GM12801 (cell line): ENCODE measurements around the gene LCT.

Experiments
- TF ChIP-seq, protein P1 (sequence below): IDR thresholded peaks from one replicate; pipeline ENCODE4 v1.5.1; 2011; ENCODE audit warnings: control low read depth; ENCODE audit not compliant: insufficient read length; ENCODE audit errors: extremely low read depth

The LCT gene

DNA sequence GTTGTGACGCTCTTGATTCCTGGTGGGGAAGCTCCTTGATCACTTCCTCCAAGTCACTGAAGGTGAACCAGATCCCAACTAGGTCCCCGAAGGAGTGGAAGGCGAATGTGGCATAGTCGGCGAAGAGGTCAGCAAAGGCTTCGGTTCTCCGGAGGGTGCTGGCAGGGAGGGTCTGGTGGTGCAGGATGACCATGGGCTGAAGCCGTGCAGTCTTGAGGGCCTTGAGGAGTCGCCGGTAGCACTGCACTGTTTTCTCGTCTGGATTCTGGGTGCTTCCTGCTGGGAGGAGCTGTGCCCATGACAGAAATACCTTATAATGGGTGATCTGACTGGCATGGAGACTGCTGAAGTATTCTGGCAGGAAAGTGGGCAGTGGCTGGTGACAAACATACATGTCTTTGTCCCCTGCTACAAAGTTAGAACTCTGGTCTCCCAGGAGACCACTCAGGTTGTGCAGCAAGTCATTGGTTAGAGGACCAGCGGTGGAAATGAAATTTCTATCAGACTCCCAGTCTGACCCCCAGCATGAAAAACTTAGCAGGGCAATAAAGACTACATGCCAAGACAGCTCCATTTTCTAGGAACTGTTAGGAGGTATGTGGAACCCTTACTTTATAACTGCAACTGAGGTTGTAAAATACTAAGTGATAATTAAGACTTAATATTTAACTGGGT, at the start of gene LCT:
Gene LCT, minus strand, starts transcription at position 589 of the 675 bp plus-strand sequence. Its CDS starts 15 bp downstream, at position 574.
- TF ChIP-seq, protein P1, sequence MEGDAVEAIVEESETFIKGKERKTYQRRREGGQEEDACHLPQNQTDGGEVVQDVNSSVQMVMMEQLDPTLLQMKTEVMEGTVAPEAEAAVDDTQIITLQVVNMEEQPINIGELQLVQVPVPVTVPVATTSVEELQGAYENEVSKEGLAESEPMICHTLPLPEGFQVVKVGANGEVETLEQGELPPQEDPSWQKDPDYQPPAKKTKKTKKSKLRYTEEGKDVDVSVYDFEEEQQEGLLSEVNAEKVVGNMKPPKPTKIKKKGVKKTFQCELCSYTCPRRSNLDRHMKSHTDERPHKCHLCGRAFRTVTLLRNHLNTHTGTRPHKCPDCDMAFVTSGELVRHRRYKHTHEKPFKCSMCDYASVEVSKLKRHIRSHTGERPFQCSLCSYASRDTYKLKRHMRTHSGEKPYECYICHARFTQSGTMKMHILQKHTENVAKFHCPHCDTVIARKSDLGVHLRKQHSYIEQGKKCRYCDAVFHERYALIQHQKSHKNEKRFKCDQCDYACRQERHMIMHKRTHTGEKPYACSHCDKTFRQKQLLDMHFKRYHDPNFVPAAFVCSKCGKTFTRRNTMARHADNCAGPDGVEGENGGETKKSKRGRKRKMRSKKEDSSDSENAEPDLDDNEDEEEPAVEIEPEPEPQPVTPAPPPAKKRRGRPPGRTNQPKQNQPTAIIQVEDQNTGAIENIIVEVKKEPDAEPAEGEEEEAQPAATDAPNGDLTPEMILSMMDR, result no peak

DNA sequence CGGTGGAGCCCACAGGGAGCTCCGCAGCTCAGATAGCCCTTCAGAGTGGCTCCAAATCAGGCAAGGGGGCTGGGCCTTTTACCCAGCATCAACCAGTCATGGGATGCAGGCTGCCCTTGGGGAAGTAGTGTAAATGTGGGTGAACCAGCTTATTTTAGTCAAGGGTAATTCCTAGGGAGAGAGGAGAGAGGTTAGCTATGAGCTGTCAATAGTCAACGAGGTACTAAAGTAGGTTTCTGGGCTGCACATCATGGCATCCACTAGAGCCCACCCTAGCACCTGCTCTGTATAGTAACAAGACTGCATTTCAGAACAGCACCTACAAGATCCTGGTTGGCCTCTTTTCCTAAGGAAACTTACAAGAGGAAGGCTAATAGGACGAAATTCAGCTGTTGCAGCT, 48.7 kb upstream of the LCT start:
- TF ChIP-seq, protein P1, result no peak

DNA sequence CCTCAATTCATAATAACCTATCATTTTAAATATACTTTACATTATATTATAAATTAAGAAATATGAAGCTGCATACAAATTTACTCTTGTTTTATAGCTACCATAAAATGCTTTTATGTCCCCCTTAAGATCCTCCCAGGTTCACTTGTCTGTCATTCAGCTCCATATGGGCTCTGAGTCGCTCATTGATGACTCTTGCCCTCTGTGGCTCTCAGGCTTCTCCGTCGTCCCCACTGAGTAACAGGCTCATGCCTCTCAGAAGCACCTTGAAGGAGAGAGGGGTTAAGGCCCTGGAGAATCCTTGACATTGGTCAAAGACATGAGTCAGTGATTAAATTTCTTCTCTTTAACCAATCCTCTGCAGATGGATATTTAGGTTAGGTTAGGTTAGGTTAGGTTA, 45.4 kb upstream of the LCT start:
- TF ChIP-seq, protein P1, result no peak

DNA sequence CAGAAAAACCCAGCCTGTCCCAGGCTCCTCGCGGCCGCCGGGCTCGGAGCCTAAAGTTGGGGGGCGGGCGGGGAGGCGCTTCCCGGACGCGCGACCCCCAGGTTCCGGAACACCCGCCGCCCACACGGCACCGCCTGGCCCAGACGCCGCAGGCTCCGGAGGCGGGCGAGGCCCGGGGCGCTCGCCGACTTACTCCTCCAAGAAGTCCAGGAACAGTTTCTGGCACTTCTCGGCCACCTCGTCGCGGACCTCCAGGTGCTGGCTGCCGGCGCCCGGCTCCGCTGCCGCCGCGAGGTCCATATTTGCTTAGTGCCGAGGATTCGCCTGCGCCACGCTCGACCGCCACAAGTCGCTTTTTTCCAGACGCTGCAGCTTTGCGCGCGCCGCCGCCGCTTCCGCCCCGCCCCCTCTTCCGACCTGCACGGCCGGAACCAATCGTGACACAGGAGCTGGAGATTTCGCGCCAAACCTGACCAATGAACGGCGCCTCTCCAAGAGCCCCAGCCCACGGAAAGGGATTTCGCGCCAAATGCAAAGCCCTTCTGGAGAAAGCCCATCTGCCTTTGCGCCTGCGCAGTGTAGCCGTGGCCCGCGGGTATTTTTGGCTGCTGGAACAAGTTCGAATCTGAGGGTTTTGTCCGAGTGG, 39.2 kb upstream of the LCT start, which contains the start of gene MCM6:
Gene MCM6, minus strand, starts transcription at position 378 of the 646 bp plus-strand sequence. Its CDS starts 78 bp downstream, at position 300.
- TF ChIP-seq, protein P1, result no peak

DNA sequence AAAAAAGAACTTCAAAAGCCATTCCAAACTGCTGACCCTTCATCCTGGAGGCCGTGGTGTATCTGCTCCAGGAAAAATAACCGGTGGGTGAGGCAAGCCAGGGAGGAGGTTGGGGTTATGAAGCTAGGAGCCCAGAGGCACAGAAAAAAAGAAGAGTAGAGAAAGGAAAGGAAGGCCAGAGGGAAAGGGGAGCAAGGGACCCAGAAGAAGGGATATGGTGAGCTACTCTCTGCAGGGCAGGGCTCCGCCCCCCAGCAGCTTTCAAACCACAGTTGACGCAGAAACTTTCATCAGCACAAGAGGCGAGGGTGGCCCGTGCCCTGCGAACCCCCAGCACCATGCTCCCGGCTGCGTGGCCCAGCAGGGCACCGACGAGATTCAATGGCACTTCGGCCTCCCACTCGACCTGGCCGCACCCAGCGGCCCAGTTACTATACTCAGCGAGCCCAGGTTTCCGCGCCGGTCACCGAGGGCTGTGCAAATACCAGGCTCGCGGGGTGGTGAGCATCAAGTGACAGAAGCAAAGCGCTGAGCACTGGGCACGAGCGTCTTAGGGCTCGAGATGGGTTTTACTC, 38.6 kb upstream of the LCT start:
- TF ChIP-seq, protein P1, result no peak

DNA sequence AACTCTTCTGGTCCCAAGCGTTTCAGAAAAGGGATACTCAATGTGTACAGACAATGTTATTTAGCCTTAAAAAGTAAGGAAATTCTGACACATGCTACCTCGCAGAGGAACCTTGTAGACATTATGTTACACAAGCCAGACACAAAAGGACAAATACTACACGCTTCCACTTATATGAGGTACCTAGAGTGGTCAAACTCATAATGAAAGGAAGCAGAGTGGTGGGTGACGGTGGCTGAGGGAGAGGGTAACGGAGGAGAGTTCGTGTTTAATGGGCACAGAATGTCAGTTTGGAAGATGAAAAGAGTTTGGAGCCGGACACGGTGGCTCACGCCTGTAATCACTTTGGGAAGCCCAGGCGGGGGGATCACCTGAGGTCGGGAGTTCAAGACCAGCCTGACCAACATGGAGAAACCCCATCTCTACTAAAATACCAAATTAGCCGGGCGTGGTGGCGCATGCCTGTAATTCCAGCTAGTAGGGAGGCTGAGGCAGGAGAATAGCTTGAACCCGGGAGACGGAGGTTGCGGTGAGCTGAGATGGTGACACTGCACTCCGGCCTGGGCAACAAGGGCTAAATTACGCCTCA, 37.9 kb upstream of the LCT start:
- TF ChIP-seq, protein P1, result no peak

DNA sequence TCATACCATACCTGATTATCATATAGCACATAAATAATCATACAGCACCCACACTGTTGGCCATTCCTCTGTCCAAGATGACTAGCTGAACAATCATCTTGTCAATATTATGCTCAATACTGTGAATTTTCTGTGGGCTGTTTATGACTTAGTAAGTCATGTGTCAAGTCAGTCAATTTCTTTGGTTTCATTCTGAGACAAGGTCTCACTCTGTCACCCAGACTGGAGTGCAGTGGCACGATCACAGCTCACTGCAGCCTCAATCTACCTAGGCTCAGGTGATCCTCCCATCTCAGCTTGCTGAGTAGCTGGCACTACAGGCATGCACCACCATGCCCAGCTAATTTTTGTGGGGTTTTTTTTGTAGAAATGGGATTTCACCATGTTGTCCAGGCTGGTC, 33.6 kb upstream of the LCT start:
- TF ChIP-seq, protein P1, result no peak
